Posterior vena cava (tissue), 2 donors: ENCODE results near the gene ATP11A. TPM values are rescaled to one million over a fixed set of nuclear protein-coding genes. Genes with fewer than 3 reads are reported as not detected.

ENCODE experiments used
- DNase-seq: peaks from one replicate; pipeline ENCODE4 v3.0.0-alpha.2; 2020; ENCODE audit warnings: low spot score
- intact Hi-C, 2 donors: fragments of 100-400 bp; cut with DNase I; formaldehyde crosslinking; loops; one replicate each; pipeline versions ENCODE4 v1.14.1 to v1.14.2; 2022 to 2023
- long read RNA-seq, 2 donors: library from polyadenylated mRNA; unstranded; transcript quantifications; one replicate each; pipeline ENCODE4 v2.0.0, GENCODE V29; 2020 to 2021
- total RNA-seq, 2 donors: library from RNA; stranded (reverse); fragmentation: NEBNext Ultra II Directional; extraction: Animal tissue kit (Norgen Biotek cat#: 25700); gene quantifications; one replicate each; pipeline ENCODE4 v1.2.1, GENCODE V29; 2021
- donor health status: DM: yes; HTN: yes; CAD: no.
- donor health status: DM: yes; HTN: yes; CAD: no.

The ATP11A gene
- 10 to 100 TPM; 52.4 to 55.5 TPM for total RNA-seq
- long read RNA-seq, donor 1, partial matches to known transcripts = 0 of 8 reads
- long read RNA-seq, donor 1, other reads (novel, unspliced or antisense) = 8 of 8 reads
- long read RNA-seq, donor 2, partial matches to known transcripts = 7 of 11 reads
- long read RNA-seq, donor 2, other reads (novel, unspliced or antisense) = 3 of 11 reads

DNA sequence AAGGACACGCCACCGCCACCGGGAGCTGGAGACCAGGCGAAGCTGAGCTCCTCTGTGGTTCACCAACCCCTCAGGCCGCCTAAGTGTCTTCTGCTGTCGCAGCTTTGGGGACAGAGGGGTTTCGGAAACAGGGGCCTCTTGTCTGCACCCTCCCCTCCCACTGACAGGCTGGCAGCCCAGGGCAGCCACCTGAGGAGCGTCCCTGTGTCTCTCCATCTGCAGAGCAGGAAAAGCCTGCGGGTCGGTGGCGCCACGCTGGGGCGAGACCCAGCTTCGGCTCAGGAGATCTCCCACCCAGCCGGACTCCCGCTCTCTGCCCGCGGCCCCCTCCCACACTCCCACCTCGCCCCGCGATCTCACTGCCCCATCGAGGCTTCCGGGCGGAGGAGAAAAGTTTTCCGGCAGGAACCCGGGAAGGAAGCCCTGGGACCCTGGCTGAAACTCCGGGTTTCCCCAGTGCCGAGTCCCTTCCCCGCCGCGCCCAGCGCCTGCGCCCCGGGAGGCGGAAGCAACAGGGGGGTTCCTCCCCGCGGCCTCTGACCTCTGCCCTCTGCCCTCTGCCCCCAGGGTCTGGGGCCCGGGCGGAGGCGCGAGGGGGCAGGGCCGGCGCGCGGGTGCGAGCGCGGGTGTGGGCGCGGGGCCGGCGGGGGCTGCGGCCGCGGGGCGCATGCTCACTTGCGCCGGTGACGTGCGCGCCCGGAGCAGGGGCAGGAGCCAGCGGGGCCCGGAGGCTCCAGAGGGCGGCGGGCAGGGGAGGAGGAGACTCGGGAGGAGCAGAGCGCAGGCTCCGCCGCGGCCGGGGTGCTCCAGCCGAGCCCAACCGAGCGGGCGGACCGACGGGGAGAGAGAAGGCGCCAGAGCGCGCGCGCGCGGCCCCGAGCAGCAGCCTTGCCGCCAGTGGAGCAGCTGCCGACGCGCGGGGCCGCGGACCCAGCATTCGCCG is at the start of gene ATP11A:
ATP11A (plus strand) TSS at position 736 of the 943 bp plus-strand sequence. CDS start 379 bp downstream, outside the sequence.
- DNase-seq = peak; percentile 98
- intact Hi-C loops = loop anchor here in 1 of 2 donors (2.0 kb wide), 1 partner anchor 21 kb away; no protein-coding TSS in a partner anchor

DNA sequence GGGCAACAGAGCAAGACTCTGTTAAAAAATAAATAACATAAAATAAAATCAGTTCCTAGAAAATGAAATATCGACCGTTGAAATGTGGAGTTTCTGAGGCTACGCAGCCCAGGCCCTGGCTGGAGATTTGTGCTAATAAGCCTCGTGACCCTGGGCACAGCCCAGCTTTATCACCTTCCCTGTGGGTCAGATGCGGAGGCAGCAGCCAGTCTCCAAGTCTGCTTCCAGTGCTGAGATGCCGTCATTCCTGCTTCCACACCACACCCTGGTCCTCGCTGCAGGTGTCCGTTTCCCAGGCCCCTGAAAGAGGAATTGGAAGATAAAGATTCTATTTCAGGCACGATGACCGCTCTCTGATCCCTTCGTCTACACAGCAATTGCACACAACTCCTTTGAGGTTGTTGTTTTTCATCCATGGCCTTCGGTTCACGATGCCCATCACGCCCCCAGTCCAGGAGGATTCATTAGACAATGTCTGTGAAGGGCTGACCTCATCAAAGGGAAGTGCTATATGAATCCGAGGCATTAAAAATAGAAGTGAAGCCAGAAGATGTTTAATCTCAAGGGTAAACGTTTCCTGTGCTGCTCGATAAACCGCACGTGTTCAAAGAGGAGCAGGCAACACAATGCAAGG is 48.3 kb upstream of the ATP11A start:
- no peak for DNase-seq

DNA sequence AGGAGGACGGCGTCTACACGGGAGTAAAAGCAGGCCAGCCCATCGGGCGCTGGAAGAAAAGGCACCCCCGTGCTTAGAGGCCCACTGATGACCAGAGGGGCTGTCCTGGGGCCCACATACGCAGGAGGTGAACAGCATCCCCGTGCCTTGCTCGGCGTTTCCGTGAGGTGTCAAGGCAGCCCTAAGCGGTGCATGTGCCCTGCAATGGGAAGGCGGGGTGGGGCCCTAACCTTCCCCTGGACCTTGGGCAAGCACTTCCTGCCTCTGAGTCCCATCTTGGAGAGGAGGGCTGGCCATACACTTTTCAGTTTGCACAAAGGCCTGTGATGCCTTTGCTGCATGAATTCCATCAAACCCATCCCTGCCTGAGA is 47.8 kb upstream of the ATP11A start:
- DNase-seq = no peak
- intact Hi-C loops = loop anchor here (5.0 to 10.0 kb wide), 2 partner anchors 233 to 990 kb away; no protein-coding TSS in a partner anchor

More for the DNA sequence above, 48.3 kb upstream of the ATP11A start:
- intact Hi-C loops = loop anchor here (5.0 to 10.0 kb wide), 2 partner anchors 233 to 991 kb away; no protein-coding TSS in a partner anchor

DNA sequence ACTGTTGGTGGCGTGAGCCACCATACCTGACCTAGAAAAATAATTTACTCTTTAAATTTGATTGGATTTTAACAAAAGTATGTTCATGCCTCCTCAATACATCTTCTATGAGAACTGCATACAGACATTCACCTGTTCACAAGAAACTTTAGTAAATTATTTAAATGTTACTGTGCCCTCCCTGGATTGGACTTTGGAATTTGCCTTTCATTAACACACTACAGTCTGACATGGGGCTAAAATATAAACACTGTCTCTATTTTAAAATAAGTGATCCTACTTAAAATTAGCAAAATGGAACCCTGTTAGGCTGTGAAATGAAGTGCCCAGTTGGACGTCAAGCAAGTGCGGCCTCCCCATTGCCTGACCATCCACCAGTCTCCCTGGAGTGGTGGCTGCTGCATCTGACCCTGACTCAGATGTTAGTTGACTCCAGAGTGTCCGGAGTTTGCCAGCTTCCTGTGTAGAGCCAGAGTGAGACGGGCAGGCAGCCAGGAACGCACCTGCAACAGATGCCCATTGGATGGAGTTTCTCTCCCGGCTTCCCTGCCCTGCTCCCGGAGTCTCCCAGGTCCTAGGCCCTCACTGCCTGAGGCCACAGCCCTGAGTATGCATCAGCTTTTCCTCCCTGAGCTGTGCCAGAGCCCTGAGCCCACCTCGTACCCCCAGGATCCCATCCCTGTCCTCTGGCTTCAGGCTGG is 45.9 kb upstream of the ATP11A start:
- intact Hi-C loops = loop anchor here (5.0 to 10.0 kb wide), 2 partner anchors 231 to 988 kb away; no protein-coding TSS in a partner anchor
- DNase-seq = no peak

DNA sequence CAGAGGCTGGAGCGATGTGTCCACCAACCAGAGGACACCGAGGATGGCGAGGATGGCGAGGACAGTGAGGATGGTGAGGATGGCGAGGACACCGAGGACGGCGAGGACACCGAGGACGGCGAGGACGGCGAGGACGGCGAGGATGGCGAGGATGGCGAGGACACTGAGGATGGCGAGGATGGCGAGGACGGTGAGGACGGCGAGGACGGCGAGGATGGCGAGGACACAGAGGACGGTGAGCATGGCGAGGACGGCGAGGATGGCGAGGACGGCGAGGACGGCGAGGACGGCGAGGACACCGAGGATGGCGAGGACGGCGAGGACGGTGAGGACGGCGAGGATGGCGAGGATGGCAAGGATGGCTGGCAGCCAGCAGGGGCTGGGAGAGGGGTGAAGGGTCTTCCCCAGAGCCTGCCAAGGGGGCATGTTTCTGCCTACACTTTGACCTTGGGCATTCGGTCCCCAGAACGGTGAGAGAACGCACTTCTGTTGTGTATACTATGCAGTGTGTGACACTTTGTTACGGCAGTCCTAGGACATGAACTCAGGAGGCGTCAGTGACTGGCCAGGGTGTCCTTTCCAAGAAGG is 44.4 kb upstream of the ATP11A start:
- intact Hi-C loops = loop anchor here (10.0 kb wide), 1 partner anchor 229 kb away; no protein-coding TSS in a partner anchor
- no peak for DNase-seq

DNA sequence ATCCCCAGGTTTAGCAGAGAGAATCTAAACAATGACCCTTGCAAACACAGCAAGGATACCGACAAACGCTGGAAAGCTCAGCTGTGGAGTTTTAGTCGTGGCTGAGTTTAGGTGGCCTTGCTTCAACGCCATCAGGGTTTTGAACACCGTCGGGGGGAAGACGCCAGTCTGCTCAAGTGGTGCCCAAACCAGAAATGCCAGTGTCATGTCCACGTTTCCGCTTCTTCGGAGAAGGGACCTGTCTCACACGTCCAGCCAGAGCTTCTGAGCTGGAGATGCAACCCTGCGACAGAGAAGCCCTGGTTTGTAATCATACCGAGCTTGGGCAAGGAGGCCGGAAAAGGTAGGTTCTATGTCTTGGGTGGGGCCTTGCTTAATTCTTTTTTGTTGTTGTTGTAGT is 42.6 kb upstream of the ATP11A start:
- peak; percentile 49 for DNase-seq
- intact Hi-C loops = loop anchor here (10.0 kb wide), 1 partner anchor 228 kb away; no protein-coding TSS in a partner anchor

DNA sequence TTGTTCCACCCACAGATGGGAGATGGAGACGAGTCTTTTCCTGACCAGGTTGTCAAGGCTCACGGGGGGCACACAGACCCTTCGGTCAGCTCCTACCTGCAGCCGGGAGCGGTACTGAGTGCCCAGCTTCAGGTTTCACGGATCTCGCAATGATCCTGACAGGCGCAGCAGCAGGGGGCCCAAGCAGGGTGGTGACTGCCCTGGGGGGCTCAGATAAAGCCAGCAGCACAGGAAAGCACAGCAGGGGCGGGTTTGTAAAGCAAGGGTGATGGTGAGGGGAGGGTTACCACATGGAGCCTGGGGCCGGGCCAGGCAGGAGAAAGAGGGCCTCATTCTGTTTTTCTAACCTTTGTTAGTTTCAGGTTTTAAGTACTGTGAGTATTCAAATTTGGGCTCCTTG is 41.7 kb upstream of the ATP11A start:
- intact Hi-C loops = loop anchor here (10.0 kb wide), 1 partner anchor 227 kb away; no protein-coding TSS in a partner anchor
- DNase-seq = no peak

DNA sequence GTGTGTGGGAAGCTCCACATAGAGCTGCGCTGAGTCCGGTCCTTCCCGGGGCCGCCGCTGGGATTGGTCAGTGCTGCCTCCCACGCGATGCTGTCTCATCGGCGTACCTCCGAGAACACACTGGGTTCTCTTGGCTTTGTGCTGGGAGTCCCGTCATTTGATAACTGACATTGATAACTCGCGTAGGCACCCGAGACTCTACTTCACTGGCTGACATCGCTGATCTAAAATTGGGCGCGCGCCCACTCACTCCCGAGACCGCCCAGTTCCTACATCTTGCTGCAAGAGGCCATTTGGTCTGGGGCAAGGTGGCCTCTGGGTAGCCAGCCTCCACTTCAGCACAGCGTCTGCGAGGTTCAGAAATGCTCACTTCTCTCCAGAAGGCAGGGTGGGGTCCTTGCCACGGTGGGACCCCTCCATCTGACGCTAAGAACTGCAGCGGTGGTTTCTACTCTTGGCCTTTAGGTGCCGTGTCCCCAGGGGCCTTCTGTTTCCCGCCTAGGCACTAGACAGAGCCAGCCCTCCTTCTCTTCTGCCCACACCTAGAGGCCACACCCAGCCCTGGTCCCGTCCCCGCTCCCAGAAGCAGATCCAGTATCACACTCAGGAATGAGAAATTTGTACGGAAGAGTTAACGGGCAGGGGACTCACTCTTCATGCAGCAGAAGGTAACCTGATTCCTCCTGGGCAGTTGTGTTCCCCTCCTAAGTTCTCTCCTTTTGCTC is 40.7 kb upstream of the ATP11A start:
- DNase-seq = no peak
- intact Hi-C loops = loop anchor here (10.0 kb wide), 1 partner anchor 226 kb away; no protein-coding TSS in a partner anchor

DNA sequence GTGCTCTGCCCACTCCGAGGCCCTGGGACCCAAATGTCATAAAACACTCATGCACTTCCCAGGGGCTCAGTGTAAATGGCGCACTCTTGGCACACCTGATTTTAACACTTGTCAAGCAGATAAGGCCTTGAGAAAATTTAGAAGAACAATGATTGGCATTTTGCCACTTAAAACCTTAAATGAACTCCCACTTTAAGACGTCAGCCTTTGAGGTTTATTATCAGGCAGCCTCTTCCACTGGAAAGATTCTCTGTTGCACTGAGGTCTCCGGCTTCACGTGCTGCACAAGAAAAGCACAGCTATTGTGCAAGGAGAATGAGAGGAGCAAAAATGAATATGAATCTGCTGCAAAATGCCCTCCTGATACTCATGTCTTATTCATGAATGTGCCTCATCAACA is 38.5 kb upstream of the ATP11A start:
- intact Hi-C loops = loop anchor here in 1 of 2 donors (10.0 kb wide), 1 partner anchor 1667 kb away; no protein-coding TSS in a partner anchor
- DNase-seq = no peak

DNA sequence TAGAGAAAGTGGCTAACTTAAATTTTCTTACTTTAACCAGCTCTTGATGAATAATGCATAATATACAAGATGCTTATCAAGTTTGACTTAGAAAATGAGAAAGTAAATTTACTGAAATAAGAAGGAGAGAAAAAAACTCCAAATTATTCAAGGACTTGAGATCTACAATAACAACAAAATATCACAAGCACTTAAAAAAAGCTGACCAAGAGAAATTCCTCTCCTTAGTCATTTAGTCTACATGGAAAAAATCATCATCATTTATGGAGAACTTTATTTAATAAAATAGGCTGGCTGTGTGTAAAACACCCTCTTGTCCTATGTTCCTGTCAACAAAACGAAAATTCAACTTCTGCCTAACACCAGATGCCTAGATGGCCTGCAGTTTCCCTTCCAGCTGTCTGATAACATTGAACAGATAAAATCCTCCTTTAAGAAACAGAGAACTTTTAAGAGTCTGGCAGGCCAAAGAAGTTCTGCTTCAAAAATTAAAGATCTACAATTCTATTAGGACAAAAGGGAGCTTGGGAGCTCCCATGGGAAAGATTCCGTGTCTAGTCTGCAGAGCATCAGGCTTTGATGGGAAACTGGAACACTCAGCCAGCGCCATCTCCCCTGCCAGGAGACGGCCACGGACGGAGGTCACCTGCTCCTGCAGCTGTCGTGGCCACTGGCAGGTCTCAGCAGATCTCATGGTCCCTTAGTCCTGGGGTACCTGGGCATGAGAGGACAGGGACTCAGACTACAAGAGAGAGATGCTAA is 37.9 kb upstream of the ATP11A start:
- intact Hi-C loops = loop anchor here in 1 of 2 donors (10.0 kb wide), 1 partner anchor 1667 kb away; no protein-coding TSS in a partner anchor
- DNase-seq = no peak

DNA sequence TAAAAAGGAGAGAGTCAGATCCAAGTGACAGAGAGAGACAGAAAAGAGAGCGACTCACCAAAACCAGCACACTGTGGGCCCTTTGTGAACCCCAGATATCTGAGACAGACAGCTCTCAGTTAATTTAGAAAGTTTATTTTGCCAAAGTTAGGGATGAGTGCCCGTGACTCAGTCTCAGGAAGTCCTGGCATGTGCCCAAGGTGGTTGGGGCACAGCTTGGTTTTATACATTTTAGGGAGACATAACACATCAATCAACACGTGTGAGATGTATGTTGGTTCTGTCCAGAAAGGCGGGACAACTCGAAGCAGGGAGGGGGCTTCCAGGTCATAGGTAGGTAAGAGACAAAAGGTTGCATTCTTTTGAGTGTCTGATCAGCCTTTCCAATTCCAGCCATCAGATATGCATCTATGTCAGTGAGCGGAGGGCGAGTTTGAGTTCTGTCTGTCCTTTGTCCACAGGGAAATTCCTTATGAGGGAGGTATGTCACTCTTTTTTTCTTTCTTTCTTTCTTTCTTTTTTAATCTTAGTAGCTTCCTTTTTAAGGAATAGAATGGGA is 37.2 kb upstream of the ATP11A start:
- intact Hi-C loops = loop anchor here in 1 of 2 donors (10.0 kb wide), 1 partner anchor 1668 kb away; no protein-coding TSS in a partner anchor

DNA sequence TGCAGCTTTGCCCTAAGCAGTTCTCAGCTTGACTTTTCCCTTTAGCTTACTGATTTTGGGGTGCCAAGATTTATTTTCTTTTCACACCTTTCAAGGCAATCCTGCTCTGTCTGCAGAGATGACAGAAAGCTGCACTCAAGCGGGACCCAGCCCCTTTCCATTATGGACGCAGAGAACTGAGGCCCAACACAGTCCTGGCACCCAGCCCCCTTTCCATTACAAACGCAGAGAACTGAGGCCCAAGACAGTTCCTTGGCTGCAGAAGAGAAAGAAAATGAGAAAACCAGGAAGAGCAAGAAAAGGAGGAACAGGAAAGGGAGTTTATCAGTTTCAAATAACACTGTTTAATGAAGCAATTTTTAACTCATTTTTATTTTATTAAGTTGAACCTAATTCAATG is 36.8 kb upstream of the ATP11A start:
- intact Hi-C loops = loop anchor here in 1 of 2 donors (10.0 kb wide), 1 partner anchor 1668 kb away; no protein-coding TSS in a partner anchor
- DNase-seq = no peak

More for the DNA sequence above, 37.2 kb upstream of the ATP11A start:
- DNase-seq = no peak

DNA sequence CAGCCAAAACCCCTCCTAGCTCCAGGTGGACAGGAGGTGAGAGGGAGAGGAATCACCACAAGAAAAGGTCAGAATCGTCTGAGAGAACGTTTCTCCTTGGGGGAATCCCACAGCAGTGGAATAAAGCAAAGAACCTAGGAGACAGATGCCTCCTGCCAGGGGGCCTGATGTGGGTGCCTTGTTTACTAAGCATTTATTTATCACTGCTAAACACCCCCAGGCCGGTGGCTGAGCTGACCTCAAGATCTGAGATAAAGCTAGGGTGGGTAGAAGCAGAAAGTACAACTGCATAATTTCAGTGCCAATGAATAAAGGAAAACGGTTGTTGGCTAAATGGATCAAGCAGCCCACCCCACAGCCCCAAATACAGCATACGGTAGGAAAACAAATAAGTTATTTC is 33.9 kb upstream of the ATP11A start:
- no peak for DNase-seq
- intact Hi-C loops = loop anchor here in 1 of 2 donors (10.0 kb wide), 1 partner anchor 1671 kb away; no protein-coding TSS in a partner anchor

DNA sequence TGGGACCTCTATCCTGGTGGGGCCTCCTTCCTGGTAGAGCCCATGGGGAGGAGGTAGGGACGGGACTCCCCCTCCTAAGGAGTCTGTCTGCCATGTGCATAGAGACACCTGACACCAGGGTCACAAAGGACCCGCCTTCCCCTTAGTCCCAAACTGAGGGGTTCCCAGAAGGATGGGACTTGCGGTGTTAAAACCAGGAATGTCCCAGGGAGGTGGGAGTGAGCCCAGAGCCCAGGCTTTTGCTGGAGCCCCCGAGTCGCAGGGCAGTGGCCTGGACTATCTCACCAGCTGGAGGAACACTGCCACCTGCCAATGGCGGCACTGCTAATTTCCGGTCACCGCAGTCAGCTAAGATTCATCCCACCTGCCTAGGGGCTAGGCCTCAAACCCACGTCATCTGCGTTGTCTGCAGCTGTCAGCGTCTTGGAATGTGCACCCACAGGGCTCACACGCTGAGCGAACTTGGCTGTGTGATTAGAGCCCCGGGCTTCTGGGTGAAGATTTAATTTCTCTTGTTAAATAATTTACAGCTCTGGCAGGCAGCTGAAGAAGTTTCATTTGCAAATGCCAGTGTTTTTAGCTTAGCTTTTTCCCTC is 31.9 kb upstream of the ATP11A start:
- no peak for DNase-seq
- intact Hi-C loops = loop anchor here in 1 of 2 donors (10.0 kb wide), 1 partner anchor 1673 kb away; no protein-coding TSS in a partner anchor

DNA sequence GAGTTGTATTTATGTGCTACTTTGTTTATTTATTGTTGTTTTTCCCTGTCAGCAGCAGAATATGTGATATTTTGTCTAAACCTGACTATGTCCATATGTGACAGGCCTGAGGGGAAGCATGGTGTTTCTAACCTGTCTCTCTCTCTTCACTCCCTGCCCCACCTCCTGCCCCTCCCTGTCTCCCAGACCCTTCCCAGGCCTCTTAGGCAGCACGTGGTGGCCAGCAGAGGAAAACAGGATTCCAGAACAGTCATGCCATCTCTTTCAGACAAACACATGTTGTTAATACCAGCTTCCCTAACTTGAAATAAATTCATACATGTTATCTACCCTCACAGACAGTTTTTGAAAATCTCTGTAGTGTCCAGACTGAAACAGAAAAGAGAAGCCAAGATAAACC is 31.0 kb upstream of the ATP11A start:
- intact Hi-C loops = loop anchor here in 1 of 2 donors (10.0 kb wide), 1 partner anchor 1674 kb away; no protein-coding TSS in a partner anchor
- DNase-seq = no peak

DNA sequence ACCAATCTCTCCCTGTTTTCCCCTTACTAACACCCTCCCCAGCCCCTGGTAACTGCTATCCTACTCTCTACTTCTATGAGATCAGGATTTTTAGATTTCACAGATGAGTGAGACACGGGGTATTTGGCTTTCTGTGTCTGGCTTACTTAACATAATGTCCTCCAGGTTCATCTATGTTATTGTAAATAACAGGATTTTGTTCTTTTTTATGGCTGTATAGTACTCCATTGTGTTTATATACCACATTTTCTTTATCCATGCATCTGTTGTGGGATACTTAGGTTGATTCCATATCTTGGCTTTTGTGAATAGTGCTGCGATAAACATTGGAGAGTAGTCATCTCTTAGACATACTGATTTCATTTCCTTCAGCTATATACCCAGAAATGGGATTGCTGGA is 28.5 kb upstream of the ATP11A start:
- intact Hi-C loops = no loop called here
- DNase-seq = no peak
